ENCODE measurements around the gene TMEM30B.

Gene TMEM30B

GRCh38 chr14:61298824-61299223 is 17.7 kb upstream of the TMEM30B start:
- DNase-seq (ENCODE audit: low read depth), result no peak

GRCh38 chr14:61297581-61297980 is 16.4 kb upstream of the TMEM30B start:
- no peak for DNase-seq (ENCODE audit: low read depth)

- no peak for DNase-seq (ENCODE audit: low read depth)
Measured at GRCh38 chr14:61296719-61297502, 15.8 kb upstream of the TMEM30B start.

- DNase-seq (ENCODE audit: low read depth), result no peak
Measured at GRCh38 chr14:61296151-61296550, 15.0 kb upstream of the TMEM30B start.

GRCh38 chr14:61290701-61291100 is 9.6 kb upstream of the TMEM30B start:
- DNase-seq (ENCODE audit: low read depth), result no peak

- DNase-seq (ENCODE audit: low read depth), result no peak
Measured at GRCh38 chr14:61288720-61289119, 7.6 kb upstream of the TMEM30B start.

- no peak for DNase-seq (ENCODE audit: low read depth)
Measured at GRCh38 chr14:61288228-61288627, 7.1 kb upstream of the TMEM30B start.

GRCh38 chr14:61287196-61287595 is 6.1 kb upstream of the TMEM30B start:
- no peak for DNase-seq (ENCODE audit: low read depth)

- DNase-seq (ENCODE audit: low read depth), result no peak
Measured at GRCh38 chr14:61285364-61285763, 4.2 kb upstream of the TMEM30B start.

GRCh38 chr14:61284001-61284400 is 2.9 kb upstream of the TMEM30B start:
- DNase-seq (ENCODE audit: low read depth), result no peak

GRCh38 chr14:61282746-61283145 is 1.6 kb upstream of the TMEM30B start:
- DNase-seq (ENCODE audit: low read depth), result no peak

GRCh38 chr14:61281948-61282275 is 774 bp upstream of the TMEM30B start:
- DNase-seq (ENCODE audit: low read depth), result no peak

GRCh38 chr14:61280526-61281185 is 482 bp downstream of the TMEM30B start:
- DNase-seq (ENCODE audit: low read depth), result peak; percentile 74

GRCh38 chr14:61280092-61280525 is 1.0 kb downstream of the TMEM30B start:
- DNase-seq (ENCODE audit: low read depth), result peak; percentile 30

- DNase-seq (ENCODE audit: low read depth), result no peak
Measured at GRCh38 chr14:61279082-61279481, 2.1 kb downstream of the TMEM30B start.

- no peak for DNase-seq (ENCODE audit: low read depth)
Measured at GRCh38 chr14:61277784-61278183, 3.4 kb downstream of the TMEM30B start.

GRCh38 chr14:61277232-61277631 is 3.9 kb downstream of the TMEM30B start:
- no peak for DNase-seq (ENCODE audit: low read depth)

GRCh38 chr14:61271552-61271951 is 9.6 kb downstream of the TMEM30B start:
- no peak for DNase-seq (ENCODE audit: low read depth)

- no peak for DNase-seq (ENCODE audit: low read depth)
Measured at GRCh38 chr14:61270714-61271113, 10.4 kb downstream of the TMEM30B start.

- peak; percentile 58 for DNase-seq (ENCODE audit: low read depth)
Measured at GRCh38 chr14:61269321-61270083, 11.6 kb downstream of the TMEM30B start.

- DNase-seq (ENCODE audit: low read depth), result no peak
Measured at GRCh38 chr14:61268812-61269211, 12.3 kb downstream of the TMEM30B start.

- DNase-seq (ENCODE audit: low read depth), result no peak
Measured at GRCh38 chr14:61266891-61267740, 14.0 kb downstream of the TMEM30B start.

All from activated T-cell treated with anti-CD3 and anti-CD28 coated beads for 48 hours (primary cell).